SK-N-SH treated with all-trans-retinoic acid at 6 μM for 48 hours (cell line): ENCODE data around the gene SNRPB.
"Not testable (repeated sequence)": the region's sequence is repeated elsewhere in the genome, so short reads cannot be mapped to it uniquely, and the experiment has no call there.

Source experiments
- ATAC-seq: fragments of 200-7000 bp; cut with Tn5 transposase; 3 replicates; pipeline ENCODE4 v1.9.1; 2020; ENCODE audit warnings: mild to moderate bottlenecking, moderate library complexity
- BACH2 ChIP-seq: fragments of 250-450 bp; sonication (Bioruptor Pico); IDR thresholded peaks from 2 replicates; pipeline ENCODE4 v1.9.0; 2021; ENCODE audit warnings: mild to moderate bottlenecking, borderline replicate concordance
- ESRRG ChIP-seq: fragments of 250-450 bp; sonication (Bioruptor Pico); IDR thresholded peaks from 2 replicates; pipeline ENCODE4 v1.6.1; 2021; ENCODE audit warnings: mild to moderate bottlenecking
- GLIS3 ChIP-seq: fragments of 250-450 bp; sonication (Bioruptor Pico); IDR thresholded peaks from 2 replicates; pipeline ENCODE4 v1.5.0; 2020; ENCODE audit warnings: mild to moderate bottlenecking, moderate library complexity
- OSR1 ChIP-seq: fragments of 250-450 bp; sonication (Bioruptor Pico); IDR thresholded peaks from 2 replicates; pipeline ENCODE4 v1.8.0; 2022; ENCODE audit warnings: moderate library complexity, mild to moderate bottlenecking, inconsistent platforms
- PPARA ChIP-seq: fragments of 250-450 bp; sonication (Bioruptor Pico); IDR thresholded peaks from 2 replicates; pipeline ENCODE4 v1.5.0; 2020; ENCODE audit warnings: mild to moderate bottlenecking, borderline replicate concordance
- RARB ChIP-seq: fragments of 250-450 bp; sonication (Bioruptor Pico); IDR thresholded peaks from 2 replicates; pipeline ENCODE4 v1.8.0; 2021; ENCODE audit warnings: mild to moderate bottlenecking, moderate library complexity
- SNAI2 ChIP-seq: fragments of 250-450 bp; sonication (Bioruptor Pico); IDR thresholded peaks from 2 replicates; pipeline ENCODE4 v1.5.0; 2020; ENCODE audit warnings: mild to moderate bottlenecking, moderate library complexity
- TCF4 ChIP-seq: fragments of 250-450 bp; sonication (Bioruptor Pico); IDR thresholded peaks from 2 replicates; pipeline ENCODE4 v1.8.0; 2021; ENCODE audit warnings: mild to moderate bottlenecking, moderate library complexity, borderline replicate concordance
- ZFP30 ChIP-seq: fragments of 450-650 bp; formaldehyde crosslinking; IDR thresholded peaks from 2 replicates; pipeline ENCODE4 v1.5.0; 2022; ENCODE audit warnings: mild to moderate bottlenecking, moderate library complexity
- ZNF565 ChIP-seq: fragments of 450-650 bp; formaldehyde crosslinking; conservative IDR thresholded peaks from 2 replicates; pipeline ENCODE4 v1.5.0; 2020; ENCODE audit warnings: low read depth, mild to moderate bottlenecking, moderate library complexity
- ZNF70 ChIP-seq: fragments of 450-650 bp; formaldehyde crosslinking; IDR thresholded peaks from 2 replicates; pipeline ENCODE4 v1.5.0; 2020; ENCODE audit warnings: mild to moderate bottlenecking, moderate library complexity
- ZNF8 ChIP-seq: fragments of 450-650 bp; formaldehyde crosslinking; IDR thresholded peaks from 2 replicates; pipeline ENCODE4 v1.5.0; 2020; ENCODE audit warnings: mild to moderate bottlenecking, moderate library complexity
- TF ChIP-seq, protein P1 (sequence below): fragments of 250-450 bp; sonication (Bioruptor Pico); IDR thresholded peaks from 2 replicates; pipeline ENCODE4 v1.5.1; 2020; ENCODE audit warnings: low read depth, mild to moderate bottlenecking, moderate library complexity
- TF ChIP-seq, protein P2 (sequence below): fragments of 250-450 bp; sonication (Bioruptor Pico); IDR thresholded peaks from 2 replicates; pipeline ENCODE4 v1.5.0; 2020; ENCODE audit warnings: mild to moderate bottlenecking, moderate library complexity
- TF ChIP-seq, protein P3 (sequence below): fragments of 250-450 bp; sonication (Bioruptor Pico); IDR thresholded peaks from 2 replicates; pipeline ENCODE4 v1.8.0; 2020; ENCODE audit warnings: mild to moderate bottlenecking, moderate library complexity, borderline replicate concordance

The SNRPB gene

DNA sequence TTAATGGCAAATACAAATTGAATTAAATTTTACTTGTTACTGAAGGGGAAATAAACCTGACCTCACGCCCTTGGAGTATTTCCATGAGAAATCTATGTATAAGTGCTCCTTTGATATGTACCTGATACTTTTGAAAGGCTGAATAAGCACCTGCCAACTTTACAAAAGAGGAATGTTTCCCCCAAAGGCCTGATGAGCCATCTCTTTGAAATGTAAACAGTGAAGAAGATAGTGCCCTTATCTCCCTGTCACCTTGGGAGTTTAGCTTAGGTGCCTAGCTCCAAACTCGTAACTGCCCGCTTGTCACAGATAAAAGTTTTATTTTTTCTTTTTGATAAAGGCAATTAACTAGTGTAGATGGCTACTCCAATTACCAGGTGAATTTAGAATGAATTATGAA lies 39.2 kb upstream of the SNRPB start:
- no peak for TF ChIP-seq SNAI2 (CRISPR knock-in tag)
- no peak for ATAC-seq

DNA sequence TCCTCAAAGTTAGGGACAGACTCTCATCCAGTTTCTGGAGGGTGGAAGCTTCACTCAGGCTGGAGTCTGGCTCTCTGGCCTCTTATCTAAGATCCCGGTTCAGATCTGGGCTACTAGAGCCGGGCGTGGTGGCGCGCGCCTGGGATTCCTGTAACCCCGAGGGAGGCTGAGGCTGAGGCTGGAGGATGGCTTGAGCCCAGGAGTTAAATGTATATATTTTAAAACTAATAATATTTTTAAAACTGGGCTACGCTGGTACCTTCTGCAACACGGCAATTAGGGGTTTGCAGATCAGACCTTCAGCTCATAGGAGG lies 38.8 kb upstream of the SNRPB start:
- no peak; the same call in 2 of the 3 replicates for ATAC-seq
- TF ChIP-seq RARB (CRISPR knock-in tag) = no peak

DNA sequence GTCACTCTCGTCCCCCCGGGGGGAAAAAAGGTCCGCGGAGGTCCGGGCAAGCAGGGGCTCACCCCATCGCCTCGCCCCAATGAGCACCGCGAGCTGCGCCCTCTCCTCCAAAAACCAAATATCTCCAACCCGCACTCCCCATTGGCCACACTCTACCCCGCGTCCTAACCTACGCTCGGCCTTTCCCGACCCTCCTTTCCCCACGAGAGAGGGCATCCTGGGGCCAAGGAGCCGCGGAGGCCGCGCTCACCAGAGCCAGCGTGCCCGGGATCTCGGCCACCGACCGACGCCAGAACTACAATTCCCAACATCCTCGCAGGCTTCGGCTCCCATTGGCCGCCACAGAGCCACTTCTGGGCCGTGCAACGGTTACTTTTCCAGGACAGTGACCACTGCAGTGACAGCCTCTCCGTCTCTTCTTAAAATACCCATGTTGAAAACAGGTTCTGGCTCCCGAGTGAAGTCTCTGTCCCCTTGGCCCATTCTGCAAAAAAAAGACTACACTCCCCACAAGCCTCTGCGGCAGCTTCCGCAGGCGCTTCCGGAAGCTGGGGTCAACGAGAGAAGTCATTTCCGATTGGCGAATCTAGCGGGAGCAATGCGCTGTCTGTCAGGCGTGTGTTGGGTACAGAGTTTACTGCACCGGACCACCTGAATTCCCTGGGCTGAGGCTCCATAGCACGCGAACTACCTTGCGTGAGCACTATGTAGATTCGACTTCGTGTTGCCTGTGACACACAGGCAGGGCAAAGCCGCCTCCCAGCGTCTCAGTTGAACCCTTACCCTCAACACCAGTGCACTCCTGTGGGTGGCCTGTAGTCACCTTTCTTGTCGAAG lies 38.3 kb upstream of the SNRPB start, which contains the start of gene ZNF343:
ZNF343 (minus strand) TSS at position 285 of the 837 bp plus-strand sequence. CDS start 15,020 bp downstream, outside the sequence.
- TF ChIP-seq TCF4 (CRISPR knock-in tag) (no peak), ZFP30 (CRISPR knock-in tag) (no peak), GLIS3 (CRISPR knock-in tag) (0 out of 2 replicates have a peak, but pooled peaks have one; percentile 43), ZNF70 (no peak)
- TF ChIP-seq, protein P1, sequence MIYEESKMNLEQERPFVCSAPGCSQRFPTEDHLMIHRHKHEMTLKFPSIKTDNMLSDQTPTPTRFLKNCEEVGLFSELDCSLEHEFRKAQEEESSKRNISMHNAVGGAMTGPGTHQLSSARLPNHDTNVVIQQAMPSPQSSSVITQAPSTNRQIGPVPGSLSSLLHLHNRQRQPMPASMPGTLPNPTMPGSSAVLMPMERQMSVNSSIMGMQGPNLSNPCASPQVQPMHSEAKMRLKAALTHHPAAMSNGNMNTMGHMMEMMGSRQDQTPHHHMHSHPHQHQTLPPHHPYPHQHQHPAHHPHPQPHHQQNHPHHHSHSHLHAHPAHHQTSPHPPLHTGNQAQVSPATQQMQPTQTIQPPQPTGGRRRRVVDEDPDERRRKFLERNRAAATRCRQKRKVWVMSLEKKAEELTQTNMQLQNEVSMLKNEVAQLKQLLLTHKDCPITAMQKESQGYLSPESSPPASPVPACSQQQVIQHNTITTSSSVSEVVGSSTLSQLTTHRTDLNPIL (CRISPR knock-in tag) = no peak
- peak; percentile 98 for ATAC-seq

DNA sequence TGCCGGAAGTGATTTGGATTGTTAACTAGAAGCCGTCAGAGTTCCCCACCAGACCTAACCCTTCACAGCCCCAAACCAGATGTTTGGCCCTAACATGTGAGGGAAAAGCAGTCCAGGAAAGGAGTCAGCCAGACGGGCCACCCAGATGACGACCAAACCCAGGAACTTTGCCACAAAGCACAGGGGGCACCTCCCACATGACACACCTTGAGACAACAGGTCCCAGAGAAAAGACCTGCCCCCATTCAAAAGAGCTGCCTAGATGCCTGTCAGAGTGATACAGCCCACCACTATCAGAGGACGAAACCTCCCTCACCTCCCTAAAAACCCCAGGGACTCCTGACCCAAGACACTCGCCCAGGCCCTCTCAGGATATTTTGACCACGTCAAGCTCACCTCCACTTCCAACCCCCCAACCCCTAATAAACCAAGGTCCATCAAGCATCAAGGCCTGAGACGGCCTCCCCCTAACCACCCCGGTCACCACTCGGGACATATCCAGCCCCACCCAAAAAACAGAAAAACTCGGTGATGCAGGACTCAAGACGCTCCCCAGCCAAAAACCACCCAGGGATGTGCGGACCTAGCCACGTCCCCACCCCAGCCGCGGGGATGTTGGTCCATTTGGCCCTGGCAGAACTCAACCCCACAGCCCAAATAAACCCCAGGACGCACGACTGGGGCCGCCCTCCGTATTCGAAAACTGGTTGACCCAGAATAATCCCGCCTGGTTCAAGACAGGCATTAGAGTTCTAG lies 37.5 kb upstream of the SNRPB start:
- TF ChIP-seq, protein P2, sequence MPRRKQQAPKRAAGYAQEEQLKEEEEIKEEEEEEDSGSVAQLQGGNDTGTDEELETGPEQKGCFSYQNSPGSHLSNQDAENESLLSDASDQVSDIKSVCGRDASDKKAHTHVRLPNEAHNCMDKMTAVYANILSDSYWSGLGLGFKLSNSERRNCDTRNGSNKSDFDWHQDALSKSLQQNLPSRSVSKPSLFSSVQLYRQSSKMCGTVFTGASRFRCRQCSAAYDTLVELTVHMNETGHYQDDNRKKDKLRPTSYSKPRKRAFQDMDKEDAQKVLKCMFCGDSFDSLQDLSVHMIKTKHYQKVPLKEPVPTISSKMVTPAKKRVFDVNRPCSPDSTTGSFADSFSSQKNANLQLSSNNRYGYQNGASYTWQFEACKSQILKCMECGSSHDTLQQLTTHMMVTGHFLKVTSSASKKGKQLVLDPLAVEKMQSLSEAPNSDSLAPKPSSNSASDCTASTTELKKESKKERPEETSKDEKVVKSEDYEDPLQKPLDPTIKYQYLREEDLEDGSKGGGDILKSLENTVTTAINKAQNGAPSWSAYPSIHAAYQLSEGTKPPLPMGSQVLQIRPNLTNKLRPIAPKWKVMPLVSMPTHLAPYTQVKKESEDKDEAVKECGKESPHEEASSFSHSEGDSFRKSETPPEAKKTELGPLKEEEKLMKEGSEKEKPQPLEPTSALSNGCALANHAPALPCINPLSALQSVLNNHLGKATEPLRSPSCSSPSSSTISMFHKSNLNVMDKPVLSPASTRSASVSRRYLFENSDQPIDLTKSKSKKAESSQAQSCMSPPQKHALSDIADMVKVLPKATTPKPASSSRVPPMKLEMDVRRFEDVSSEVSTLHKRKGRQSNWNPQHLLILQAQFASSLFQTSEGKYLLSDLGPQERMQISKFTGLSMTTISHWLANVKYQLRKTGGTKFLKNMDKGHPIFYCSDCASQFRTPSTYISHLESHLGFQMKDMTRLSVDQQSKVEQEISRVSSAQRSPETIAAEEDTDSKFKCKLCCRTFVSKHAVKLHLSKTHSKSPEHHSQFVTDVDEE (CRISPR knock-in tag) = no peak
- TF ChIP-seq ZNF565 (CRISPR knock-in tag) = no peak
- TF ChIP-seq ZNF8 (CRISPR knock-in tag) = no peak
- TF ChIP-seq PPARA = no peak
- TF ChIP-seq ZNF70 = peak; percentile 47; the same call in 1 of the 2 replicates
- TF ChIP-seq, protein P3, sequence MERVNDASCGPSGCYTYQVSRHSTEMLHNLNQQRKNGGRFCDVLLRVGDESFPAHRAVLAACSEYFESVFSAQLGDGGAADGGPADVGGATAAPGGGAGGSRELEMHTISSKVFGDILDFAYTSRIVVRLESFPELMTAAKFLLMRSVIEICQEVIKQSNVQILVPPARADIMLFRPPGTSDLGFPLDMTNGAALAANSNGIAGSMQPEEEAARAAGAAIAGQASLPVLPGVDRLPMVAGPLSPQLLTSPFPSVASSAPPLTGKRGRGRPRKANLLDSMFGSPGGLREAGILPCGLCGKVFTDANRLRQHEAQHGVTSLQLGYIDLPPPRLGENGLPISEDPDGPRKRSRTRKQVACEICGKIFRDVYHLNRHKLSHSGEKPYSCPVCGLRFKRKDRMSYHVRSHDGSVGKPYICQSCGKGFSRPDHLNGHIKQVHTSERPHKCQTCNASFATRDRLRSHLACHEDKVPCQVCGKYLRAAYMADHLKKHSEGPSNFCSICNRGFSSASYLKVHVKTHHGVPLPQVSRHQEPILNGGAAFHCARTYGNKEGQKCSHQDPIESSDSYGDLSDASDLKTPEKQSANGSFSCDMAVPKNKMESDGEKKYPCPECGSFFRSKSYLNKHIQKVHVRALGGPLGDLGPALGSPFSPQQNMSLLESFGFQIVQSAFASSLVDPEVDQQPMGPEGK = no peak
- peak; percentile 42 for ATAC-seq

DNA sequence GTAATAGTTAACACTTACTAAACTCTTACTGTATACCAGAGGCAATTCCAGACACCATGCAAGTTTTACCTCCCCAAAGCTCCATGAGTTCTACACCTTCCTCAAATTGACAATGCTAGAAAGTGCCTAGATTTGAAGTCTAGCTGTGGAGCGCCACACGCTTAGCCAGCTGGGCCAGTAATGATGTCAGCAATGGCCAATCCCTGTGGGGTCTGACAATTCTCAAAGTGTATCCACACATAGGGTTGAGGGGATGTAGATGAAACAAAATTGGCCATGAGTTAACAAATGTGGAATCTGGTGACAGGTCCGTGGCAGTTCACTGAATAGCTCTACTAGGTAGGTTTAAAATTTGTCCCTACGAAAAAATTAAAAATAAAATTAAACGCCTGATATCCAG lies 36.9 kb upstream of the SNRPB start:
- no peak for ATAC-seq
- TF ChIP-seq BACH2 (CRISPR knock-in tag) = no peak
- no peak for TF ChIP-seq ZFP30 (CRISPR knock-in tag)
- no peak for TF ChIP-seq ZNF8 (CRISPR knock-in tag)
- TF ChIP-seq OSR1 (CRISPR knock-in tag) = no peak
- TF ChIP-seq, protein P3 = no peak
- TF ChIP-seq ESRRG (CRISPR knock-in tag) = no peak
- TF ChIP-seq, protein P1 (CRISPR knock-in tag) = no peak

DNA sequence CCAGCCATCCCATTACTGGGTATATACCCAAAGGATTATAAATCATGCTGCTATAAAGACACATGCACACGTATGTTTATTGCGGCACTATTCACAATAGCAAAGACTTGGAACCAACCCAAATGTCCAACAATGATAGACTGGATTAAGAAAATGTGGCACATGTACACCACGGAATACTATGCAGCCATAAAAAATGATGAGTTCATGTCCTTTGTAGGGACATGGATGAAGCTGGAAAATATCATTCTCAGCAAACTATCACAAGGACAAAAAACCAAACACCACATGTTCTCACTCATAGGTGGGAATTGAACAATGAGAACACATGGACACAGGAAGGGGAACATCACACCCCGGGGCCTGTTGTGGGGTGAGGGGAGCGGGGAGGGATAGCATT lies 35.8 kb upstream of the SNRPB start:
- not testable (repeated sequence) for ATAC-seq

DNA sequence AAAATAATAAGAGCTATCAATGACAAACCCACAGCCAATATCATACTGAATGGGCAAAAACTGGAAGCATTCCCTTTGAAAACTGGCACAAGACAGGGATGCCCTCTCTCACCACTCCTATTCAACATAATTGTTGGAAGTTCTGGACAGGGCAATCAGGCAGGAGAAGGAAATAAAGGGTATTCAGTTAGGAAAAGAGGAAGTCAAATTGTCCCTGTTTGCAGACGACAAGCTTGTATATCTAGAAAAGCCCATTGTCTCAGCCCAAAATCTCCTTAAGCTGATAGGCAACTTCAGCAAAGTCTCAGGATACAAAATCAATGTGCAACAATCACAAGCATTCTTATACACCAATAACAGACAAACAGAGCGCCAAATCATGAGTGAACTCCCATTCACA lies 34.2 kb upstream of the SNRPB start:
- not testable (repeated sequence) for ATAC-seq

DNA sequence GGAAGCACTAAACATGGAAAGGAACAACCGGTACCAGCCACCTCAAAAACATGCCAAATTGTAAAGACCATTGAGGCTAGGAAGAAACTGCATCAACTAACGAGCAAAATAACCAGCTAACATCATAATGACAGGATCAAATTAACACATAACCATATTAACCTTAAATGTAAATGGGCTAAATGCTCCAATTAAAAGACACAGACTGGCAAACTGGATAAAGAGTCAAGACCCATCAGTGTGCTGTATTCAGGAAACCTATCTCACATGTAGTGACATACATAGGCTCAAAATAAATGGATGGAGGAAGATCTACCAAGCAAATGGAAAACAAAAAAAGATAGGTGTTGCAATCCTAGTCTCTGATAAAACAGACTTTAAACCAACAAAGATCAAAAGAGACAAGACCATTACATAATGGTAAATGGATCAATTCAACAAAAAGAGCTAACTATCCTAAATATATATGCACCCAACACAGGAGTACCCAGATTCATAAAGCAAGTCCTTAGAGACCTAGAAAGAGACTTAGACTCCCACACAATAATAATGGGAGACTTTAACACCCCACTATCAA lies 32.3 kb upstream of the SNRPB start:
- ATAC-seq = not testable (repeated sequence)
